Aorta (tissue), 5 donors: ENCODE data around the gene PARP3. TPM values are rescaled to one million over a fixed set of nuclear protein-coding genes. Genes with fewer than 3 reads are reported as not detected.
A peak's percentile ranks its signal among the peaks of the same experiment; 100 is the strongest.

Source experiments
- ATAC-seq: fragments of 200-7000 bp; cut with Tn5 transposase; one replicate; pipeline ENCODE4 v1.9.1; 2022; ENCODE audit warnings: moderate library complexity; ENCODE audit not compliant: low FRiP score
- DNase-seq, 2 donors: peaks; one replicate each; pipeline ENCODE4 v3.0.0-alpha.2; 2020
- H3K27ac ChIP-seq, 2 donors: one replicate each; pipeline ENCODE4 v1.5.1; 2013; ENCODE audit warnings: low read length in 2 of 2, mild to moderate bottlenecking in 2 of 2, moderate library complexity in 2 of 2, control low read depth in 1 of 2, inconsistent platforms in 1 of 2, low read depth in 1 of 2
- H3K27me3 ChIP-seq, 2 donors: one replicate each; pipeline ENCODE4 v1.6.1; 2013; ENCODE audit warnings: control low read depth in 1 of 2, low read length in 1 of 2, mild to moderate bottlenecking in 1 of 2, moderate library complexity in 1 of 2; ENCODE audit not compliant: insufficient read depth in 2 of 2, control insufficient read depth in 1 of 2
- H3K36me3 ChIP-seq, 2 donors: one replicate each; pipeline ENCODE4 v1.6.1; 2013; ENCODE audit warnings: control low read depth in 1 of 2, low read length in 1 of 2, mild to moderate bottlenecking in 1 of 2; ENCODE audit not compliant: insufficient read depth in 2 of 2, control insufficient read depth in 1 of 2
- H3K4me1 ChIP-seq, 2 donors: one replicate each; pipeline ENCODE4 v1.6.1; 2013; ENCODE audit warnings: low read length in 2 of 2, control low read depth in 1 of 2, mild to moderate bottlenecking in 1 of 2, moderate library complexity in 1 of 2; ENCODE audit not compliant: insufficient read depth in 2 of 2, control insufficient read depth in 1 of 2
- H3K4me3 ChIP-seq, 2 donors: one replicate each; pipeline ENCODE4 v1.5.1; 2013; ENCODE audit warnings: low read length in 2 of 2, control low read depth in 1 of 2, mild to moderate bottlenecking in 1 of 2
- H3K9me3 ChIP-seq: one replicate; pipeline ENCODE4 v1.6.1; 2013; ENCODE audit warnings: mild to moderate bottlenecking, low read length; ENCODE audit not compliant: control insufficient read depth
- WGBS, 2 donors: extraction: QIAGEN DNeasy Blood & Tissue Kit; methylation state at CpG; one replicate each; pipeline ENCODE4 v1.1.7; 2013; 5-methylcytosine and 5-hydroxymethylcytosine counted together
- intact Hi-C, 2 donors: fragments of 100-400 bp; cut with DNase I; formaldehyde crosslinking; loops; one replicate each; pipeline versions ENCODE4 v1.14.2 to v1.15.0; 2022
- polyA plus RNA-seq, 2 donors: library from polyadenylated mRNA; stranded (reverse); fragments of 200-250 nt; gene quantifications; one replicate each; pipeline ENCODE4 v1.2.3, GENCODE V29; 2013
- total RNA-seq, 2 donors: library from RNA; stranded (reverse); fragmentation: NEBNext Ultra II Directional; extraction: Animal tissue kit (Norgen Biotek cat#: 25700); gene quantifications; one replicate each; pipeline ENCODE4 v1.2.1, GENCODE V29; 2021
- donor health status: healthy with polysubstance abuse.
- donor health status: Bipolar disorder and iron deficiency.
- donor health status: DM: no; HTN: no; CAD: no.
- donor health status: DM: no; HTN: no; CAD: no.
- donor health status: DM: yes; HTN: yes; CAD: no.

Gene PARP3
- total and polyA plus RNA-seq, 4 donors: 11.0 to 35.0 (median 14.9) TPM

- Histone ChIP-seq H3K27me3 (no peaks in the 10 kb centered on the region), H3K36me3 (no peaks in the 10 kb centered on the region), H3K4me1 (peaks cover 0 to 2% of the 10 kb centered on the region in 2 donors), H3K9me3 (no peaks in the 10 kb centered on the region), H3K27ac (peak overlapping the region in 1 of 2 donors; percentile 83), H3K4me3 (peak overlapping the region; percentile 59 to 88)
- WGBS, 2 donors: 8 to 11% methylated on average over 10 to 11 of the region's 11 CpGs
- ATAC-seq (no peak), DNase-seq (no peak)
- intact Hi-C loops: no loop called here
Observed at GRCh38 chr3:51968170-51968775, 26.1 kb downstream of the PARP3 start.

GRCh38 chr3:51968883-51969678 is 26.9 kb downstream of the PARP3 start:
- 82 to 86% methylated on average over 6 of the region's 6 CpGs for WGBS, 2 donors
- no peaks in the 10 kb centered on the region for H3K27me3 ChIP-seq
- H3K4me1 ChIP-seq: peaks cover 0 to 2% of the 10 kb centered on the region in 2 donors
- no peaks in the 10 kb centered on the region for H3K36me3 ChIP-seq
- ATAC-seq: no peak
- H3K4me3 ChIP-seq: no peak overlapping the region
- H3K9me3 ChIP-seq: no peaks in the 10 kb centered on the region
- intact Hi-C loops: no loop called here
- no peak overlapping the region for H3K27ac ChIP-seq
- DNase-seq: no peak

GRCh38 chr3:51969841-51970240 is 27.7 kb downstream of the PARP3 start:
- no peak overlapping the region for H3K27ac ChIP-seq
- 62 to 66% methylated on average over 4 of the region's 4 CpGs for WGBS, 2 donors
- no peak for ATAC-seq
- no peak overlapping the region for H3K4me3 ChIP-seq
- no peaks in the 10 kb centered on the region for H3K9me3 ChIP-seq
- H3K27me3 ChIP-seq: no peaks in the 10 kb centered on the region
- DNase-seq: no peak
- intact Hi-C loops: no loop called here
- peaks cover 0 to 2% of the 10 kb centered on the region in 2 donors for H3K4me1 ChIP-seq
- H3K36me3 ChIP-seq: no peaks in the 10 kb centered on the region

GRCh38 chr3:51970606-51971300 is 28.6 kb downstream of the PARP3 start:
- intact Hi-C loops: no loop called here
- H3K36me3 ChIP-seq: no peaks in the 10 kb centered on the region
- H3K27me3 ChIP-seq: no peaks in the 10 kb centered on the region
- H3K9me3 ChIP-seq: no peaks in the 10 kb centered on the region
- peaks cover 0 to 2% of the 10 kb centered on the region in 2 donors for H3K4me1 ChIP-seq
- 66 to 73% methylated on average over 6 of the region's 6 CpGs for WGBS, 2 donors
- DNase-seq: no peak
- H3K4me3 ChIP-seq: no peak overlapping the region
- H3K27ac ChIP-seq: no peak overlapping the region
- no peak for ATAC-seq

GRCh38 chr3:51971350-51971749 is 29.2 kb downstream of the PARP3 start:
- no peak overlapping the region for H3K4me3 ChIP-seq
- ATAC-seq (no peak), DNase-seq (no peak)
- intact Hi-C loops: no loop called here
- H3K9me3 ChIP-seq: no peaks in the 10 kb centered on the region
- no peaks in the 10 kb centered on the region for H3K27me3 ChIP-seq
- H3K4me1 ChIP-seq: no peaks in the 10 kb centered on the region
- H3K27ac ChIP-seq: no peak overlapping the region
- H3K36me3 ChIP-seq: no peaks in the 10 kb centered on the region
- WGBS, 2 donors: 85 to 89% methylated on average over 11 of the region's 11 CpGs

- intact Hi-C loops: loop anchor here in 1 of 2 donors (1.0 kb wide), 1 partner anchor 32 kb away; the partner anchor contains the start of gene PARP3
- WGBS, 2 donors: 11 to 16% methylated on average over 30 of the region's 30 CpGs
- DNase-seq (peak in 1 of 2 donors; percentile 63), ATAC-seq (peak; percentile 53)
- no peaks in the 10 kb centered on the region for H3K36me3 ChIP-seq
- no peaks in the 10 kb centered on the region for H3K27me3 ChIP-seq
- no peaks in the 10 kb centered on the region for H3K9me3 ChIP-seq
- H3K27ac ChIP-seq: peak overlapping the region in 1 of 2 donors; percentile 41
- H3K4me1 ChIP-seq: no peaks in the 10 kb centered on the region
- peak overlapping the region; percentile 23 to 44 for H3K4me3 ChIP-seq
Observed at GRCh38 chr3:51974277-51974962, 32.3 kb downstream of the PARP3 start.

- DNase-seq (peak; percentile 79 to 90), ATAC-seq (peak; percentile 87)
- no peaks in the 10 kb centered on the region for H3K4me1 ChIP-seq
- H3K27ac ChIP-seq: peak within 1 kb of the TSS in 1 of 2 donors; percentile 41
- H3K4me3 ChIP-seq: peak within 1 kb of the TSS; percentile 44 to 60
- H3K36me3 ChIP-seq: no peaks in the 10 kb centered on the region
- intact Hi-C loops: loop anchor here in 1 of 2 donors (1.0 kb wide), 1 partner anchor 33 kb away; the partner anchor contains the start of gene PARP3
- H3K9me3 ChIP-seq: no peaks in the 10 kb centered on the region
- WGBS, 2 donors: 0 to 1% methylated on average over 59 to 63 of the region's 63 CpGs
- no peaks in the 10 kb centered on the region for H3K27me3 ChIP-seq
Observed at GRCh38 chr3:51974963-51975851, 33.0 kb downstream of the PARP3 start, which contains the start of gene ABHD14A. Gene ABHD14A, plus strand, starts transcription at chr3:51975064. Its CDS starts 72 bp downstream, at chr3:51975136.
